ENCODE data around the gene USP54.
"Not testable (repeated sequence)": the region's sequence is repeated elsewhere in the genome, so short reads cannot be mapped to it uniquely, and the experiment has no call there.

The USP54 gene, protein sequence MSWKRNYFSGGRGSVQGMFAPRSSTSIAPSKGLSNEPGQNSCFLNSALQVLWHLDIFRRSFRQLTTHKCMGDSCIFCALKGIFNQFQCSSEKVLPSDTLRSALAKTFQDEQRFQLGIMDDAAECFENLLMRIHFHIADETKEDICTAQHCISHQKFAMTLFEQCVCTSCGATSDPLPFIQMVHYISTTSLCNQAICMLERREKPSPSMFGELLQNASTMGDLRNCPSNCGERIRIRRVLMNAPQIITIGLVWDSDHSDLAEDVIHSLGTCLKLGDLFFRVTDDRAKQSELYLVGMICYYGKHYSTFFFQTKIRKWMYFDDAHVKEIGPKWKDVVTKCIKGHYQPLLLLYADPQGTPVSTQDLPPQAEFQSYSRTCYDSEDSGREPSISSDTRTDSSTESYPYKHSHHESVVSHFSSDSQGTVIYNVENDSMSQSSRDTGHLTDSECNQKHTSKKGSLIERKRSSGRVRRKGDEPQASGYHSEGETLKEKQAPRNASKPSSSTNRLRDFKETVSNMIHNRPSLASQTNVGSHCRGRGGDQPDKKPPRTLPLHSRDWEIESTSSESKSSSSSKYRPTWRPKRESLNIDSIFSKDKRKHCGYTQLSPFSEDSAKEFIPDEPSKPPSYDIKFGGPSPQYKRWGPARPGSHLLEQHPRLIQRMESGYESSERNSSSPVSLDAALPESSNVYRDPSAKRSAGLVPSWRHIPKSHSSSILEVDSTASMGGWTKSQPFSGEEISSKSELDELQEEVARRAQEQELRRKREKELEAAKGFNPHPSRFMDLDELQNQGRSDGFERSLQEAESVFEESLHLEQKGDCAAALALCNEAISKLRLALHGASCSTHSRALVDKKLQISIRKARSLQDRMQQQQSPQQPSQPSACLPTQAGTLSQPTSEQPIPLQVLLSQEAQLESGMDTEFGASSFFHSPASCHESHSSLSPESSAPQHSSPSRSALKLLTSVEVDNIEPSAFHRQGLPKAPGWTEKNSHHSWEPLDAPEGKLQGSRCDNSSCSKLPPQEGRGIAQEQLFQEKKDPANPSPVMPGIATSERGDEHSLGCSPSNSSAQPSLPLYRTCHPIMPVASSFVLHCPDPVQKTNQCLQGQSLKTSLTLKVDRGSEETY (N-terminal part only)

DNA sequence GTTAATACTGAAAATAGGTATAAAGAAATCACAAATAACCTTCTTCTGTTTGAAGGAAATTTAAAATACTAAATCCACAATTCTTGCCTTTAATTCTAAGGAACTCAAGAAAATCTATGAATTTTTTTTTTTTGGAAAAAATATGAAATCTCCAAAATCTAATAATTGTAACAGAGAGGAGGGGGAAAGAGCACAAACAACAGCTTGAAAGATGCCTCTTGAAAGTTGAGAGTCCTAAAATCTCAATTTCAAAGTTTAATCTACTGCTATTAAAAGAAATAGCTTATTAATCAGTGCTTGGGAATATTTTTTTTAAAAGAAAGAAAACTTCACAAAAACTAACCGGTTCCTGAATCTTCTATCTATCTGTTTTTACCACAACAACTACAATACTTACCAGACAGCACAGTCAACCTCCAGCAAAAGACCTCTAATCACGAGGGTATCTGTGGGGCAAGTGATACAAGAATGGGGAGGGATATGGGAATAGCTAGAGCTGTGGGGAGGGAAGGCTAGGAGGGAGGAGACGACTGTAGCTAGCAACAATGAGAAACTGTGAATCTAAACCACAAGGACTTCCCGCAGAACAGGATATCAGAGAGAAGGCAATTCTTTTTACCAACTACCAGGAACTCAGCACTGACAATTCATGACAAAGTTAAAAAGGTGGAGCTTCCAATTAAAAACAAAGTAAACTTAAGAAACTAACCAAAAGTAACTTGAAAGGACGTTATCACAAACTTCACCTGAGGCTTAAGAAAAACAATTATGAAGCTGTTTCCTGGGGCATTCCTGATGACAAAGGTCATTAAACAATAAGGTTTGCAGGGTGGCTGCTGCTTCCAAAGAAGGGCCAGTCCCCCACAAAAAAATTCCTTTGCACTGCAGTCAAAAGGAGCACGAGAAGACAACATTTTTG lies at the start of gene USP54:
Gene USP54 (minus strand): TSS at position 462 of the 919 bp plus-strand sequence. CDS start 15,684 bp downstream, outside the sequence.
- peak; percentile 64 for DNase-seq

DNA sequence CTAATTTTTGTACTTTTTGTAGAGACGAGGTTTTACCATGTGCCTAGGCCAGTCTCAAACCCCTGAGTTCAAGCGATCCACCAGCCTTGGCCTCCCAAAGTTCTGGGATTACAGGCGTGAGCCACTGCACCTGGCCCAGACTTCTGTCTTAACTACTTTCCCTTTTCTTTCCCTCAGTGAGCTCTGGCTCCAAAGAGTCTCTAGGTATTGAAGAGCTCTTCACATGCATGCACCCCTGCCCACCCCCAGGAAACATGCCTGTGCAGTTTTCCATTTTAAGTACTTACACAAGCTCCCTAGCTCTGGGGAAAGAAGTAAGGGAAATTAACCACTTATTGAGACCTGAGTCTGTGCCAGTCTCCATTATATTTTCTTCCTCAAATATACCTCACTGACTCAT lies 48.1 kb upstream of the USP54 start:
- no peak for DNase-seq

More for the DNA sequence above, at the start of gene USP54:
- in situ Hi-C loops (cut with MboI; ENCODE audit: low pct_unique_long_range_greater_than_20kb, low sequenced_read_pairs) = no loop called here

DNA sequence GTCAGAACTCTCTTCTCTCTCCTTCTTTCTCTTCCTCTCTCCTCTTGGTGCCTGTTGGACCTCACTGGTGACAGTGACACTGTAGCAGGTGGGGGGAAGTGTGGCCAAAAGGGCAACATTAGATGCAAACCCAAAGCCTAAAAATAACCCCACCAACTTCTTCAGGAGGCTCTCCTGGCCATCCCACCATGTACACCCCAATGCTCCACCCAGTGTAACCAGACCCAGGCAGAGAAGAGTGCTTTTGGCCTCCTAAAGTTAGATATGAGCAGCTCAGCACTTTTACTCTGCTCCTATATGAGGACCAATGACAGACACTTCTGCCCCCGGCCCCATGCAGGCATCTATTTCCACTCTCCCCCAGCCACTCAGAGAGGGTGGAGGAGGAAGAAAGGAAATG lies 44.6 kb upstream of the USP54 start:
- in situ Hi-C loops (cut with MboI; ENCODE audit: low pct_unique_long_range_greater_than_20kb, low sequenced_read_pairs) = loop anchor here (25.0 kb wide), 1 partner anchor 98 kb away; no protein-coding TSS in a partner anchor
- DNase-seq = no peak

More for the DNA sequence above, 48.1 kb upstream of the USP54 start:
- in situ Hi-C loops (cut with MboI; ENCODE audit: low pct_unique_long_range_greater_than_20kb, low sequenced_read_pairs) = loop anchor here (25.0 kb wide), 1 partner anchor 102 kb away; no protein-coding TSS in a partner anchor

DNA sequence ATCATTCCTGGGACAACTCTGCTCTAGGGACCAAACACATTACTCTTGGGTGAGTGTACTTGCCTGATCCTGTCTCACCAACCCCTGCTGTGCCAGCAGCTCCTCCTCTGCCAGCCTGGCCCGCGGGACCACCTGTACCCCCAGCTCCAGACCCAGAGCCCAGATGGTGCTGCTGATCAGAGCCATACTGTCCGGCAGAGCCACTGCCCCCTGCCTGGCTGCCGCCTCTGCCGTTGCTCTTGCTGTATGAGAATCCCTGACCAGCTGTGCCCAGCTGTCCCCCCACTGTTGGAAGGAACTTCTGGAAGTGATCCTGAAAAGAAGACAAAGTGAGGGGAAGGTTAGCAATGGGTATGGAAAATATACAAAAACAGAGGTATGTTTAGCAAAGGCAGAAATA lies 43.3 kb upstream of the USP54 start:
- in situ Hi-C loops (cut with MboI; ENCODE audit: low pct_unique_long_range_greater_than_20kb, low sequenced_read_pairs) = loop anchor here (25.0 kb wide), 1 partner anchor 97 kb away; no protein-coding TSS in a partner anchor
- no peak for DNase-seq

DNA sequence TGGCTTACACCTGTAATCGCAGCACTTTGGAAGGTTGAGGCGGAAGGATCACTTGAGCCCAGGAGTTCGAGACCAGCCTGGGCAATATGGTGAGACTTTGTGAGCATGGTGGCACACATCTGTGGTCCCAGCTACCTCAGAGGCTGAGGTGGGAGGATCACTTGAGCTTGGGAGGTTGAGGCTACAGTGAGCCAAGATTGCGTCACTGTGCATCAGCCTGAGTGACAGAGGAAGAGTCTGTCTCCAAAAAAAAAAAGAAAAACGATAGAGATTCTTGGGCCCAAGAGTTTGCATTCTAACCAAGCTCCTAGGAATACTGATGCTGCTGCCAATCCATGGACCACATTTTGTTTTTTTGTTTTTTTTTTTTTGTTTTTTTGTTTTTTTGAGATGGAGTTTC lies 38.0 kb upstream of the USP54 start:
- in situ Hi-C loops (cut with MboI; ENCODE audit: low pct_unique_long_range_greater_than_20kb, low sequenced_read_pairs) = loop anchor here (25.0 kb wide), 1 partner anchor 92 kb away; no protein-coding TSS in a partner anchor

DNA sequence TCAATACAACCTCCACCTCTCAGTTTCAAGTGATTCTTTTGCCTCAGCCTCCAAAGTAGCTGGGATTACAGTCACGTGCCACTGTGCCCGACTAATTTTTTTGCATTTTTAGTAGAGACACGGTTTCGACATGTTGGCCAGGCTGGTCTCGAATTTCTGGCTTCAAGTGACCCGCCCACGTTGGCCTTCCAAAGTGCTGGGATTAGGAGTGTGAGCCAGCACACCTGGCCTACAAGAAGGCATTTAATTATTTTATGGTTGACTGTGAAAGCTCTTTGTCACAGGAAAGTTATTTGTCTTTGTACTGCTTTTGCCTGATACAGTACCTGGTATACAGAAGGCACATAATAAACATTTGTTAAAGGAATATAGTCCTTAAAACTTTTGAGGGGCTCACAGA lies 37.3 kb upstream of the USP54 start:
- in situ Hi-C loops (cut with MboI; ENCODE audit: low pct_unique_long_range_greater_than_20kb, low sequenced_read_pairs) = loop anchor here (25.0 kb wide), 1 partner anchor 91 kb away; no protein-coding TSS in a partner anchor
- no peak for DNase-seq

More for the DNA sequence above, 38.0 kb upstream of the USP54 start:
- DNase-seq = no peak

DNA sequence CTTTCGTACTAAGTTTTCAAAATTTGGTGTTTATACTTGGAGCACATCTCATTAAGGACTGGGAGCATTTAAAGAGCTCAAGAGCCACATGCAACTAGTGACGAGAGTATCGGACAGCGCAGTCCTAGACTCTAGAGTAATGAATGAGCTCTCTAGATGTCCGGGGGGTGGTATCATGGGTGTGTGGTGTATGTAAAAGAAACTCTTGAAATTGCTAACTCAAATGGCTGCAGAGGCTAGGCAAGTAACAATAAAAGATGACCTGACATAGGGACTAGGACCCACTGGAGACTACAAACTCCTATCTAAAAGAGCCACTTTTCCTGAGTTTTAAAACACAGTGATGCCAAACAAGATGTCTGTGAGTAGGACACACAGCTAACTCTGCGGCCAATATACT lies 36.2 kb upstream of the USP54 start:
- in situ Hi-C loops (cut with MboI; ENCODE audit: low pct_unique_long_range_greater_than_20kb, low sequenced_read_pairs) = loop anchor here (25.0 kb wide), 1 partner anchor 90 kb away; no protein-coding TSS in a partner anchor
- no peak for DNase-seq

DNA sequence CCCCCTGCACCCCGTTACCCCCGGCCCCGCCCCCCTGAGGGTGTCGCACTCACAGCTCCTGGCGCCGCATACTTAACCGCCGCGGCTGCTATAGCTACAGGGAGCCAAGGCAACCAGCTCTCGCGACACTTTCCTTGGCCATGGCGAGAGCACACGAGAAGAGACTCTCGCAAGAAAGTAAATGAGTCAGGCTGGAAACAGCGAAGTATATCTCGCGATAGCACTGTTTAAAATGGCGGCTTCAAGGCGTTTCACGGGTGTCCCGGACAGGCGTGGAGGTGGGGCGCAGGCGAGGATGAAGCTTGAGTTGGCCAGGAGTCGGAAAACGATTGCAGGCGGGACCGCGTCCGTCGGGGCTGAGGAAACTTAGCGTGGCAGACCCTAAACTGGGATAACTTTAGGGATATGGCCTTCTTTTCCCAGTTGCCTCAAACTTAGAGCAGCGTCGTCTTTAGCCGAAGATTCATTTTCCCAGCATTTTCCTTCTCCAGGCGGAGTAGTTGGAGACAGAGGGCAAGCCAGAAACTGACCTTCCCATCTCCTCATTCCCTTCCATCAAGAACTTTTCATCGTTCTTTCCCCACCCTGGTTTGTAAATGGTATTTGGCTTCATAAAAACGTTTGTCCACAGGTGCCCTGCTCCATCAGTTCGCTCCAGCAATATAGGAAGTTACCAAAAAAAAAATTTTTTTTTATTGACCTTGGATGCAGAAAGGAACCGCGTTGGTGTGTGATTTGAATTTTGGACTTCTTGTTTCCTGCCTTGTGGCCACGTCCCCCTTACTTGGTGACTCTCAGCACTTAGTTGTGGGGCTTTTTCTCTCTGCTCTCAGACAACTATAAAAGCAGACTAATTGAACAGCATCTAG lies 35.0 kb upstream of the USP54 start:
- in situ Hi-C loops (cut with MboI; ENCODE audit: low pct_unique_long_range_greater_than_20kb, low sequenced_read_pairs) = loop anchor here (25.0 kb wide), 1 partner anchor 89 kb away; no protein-coding TSS in a partner anchor
- DNase-seq = peak; percentile 92

DNA sequence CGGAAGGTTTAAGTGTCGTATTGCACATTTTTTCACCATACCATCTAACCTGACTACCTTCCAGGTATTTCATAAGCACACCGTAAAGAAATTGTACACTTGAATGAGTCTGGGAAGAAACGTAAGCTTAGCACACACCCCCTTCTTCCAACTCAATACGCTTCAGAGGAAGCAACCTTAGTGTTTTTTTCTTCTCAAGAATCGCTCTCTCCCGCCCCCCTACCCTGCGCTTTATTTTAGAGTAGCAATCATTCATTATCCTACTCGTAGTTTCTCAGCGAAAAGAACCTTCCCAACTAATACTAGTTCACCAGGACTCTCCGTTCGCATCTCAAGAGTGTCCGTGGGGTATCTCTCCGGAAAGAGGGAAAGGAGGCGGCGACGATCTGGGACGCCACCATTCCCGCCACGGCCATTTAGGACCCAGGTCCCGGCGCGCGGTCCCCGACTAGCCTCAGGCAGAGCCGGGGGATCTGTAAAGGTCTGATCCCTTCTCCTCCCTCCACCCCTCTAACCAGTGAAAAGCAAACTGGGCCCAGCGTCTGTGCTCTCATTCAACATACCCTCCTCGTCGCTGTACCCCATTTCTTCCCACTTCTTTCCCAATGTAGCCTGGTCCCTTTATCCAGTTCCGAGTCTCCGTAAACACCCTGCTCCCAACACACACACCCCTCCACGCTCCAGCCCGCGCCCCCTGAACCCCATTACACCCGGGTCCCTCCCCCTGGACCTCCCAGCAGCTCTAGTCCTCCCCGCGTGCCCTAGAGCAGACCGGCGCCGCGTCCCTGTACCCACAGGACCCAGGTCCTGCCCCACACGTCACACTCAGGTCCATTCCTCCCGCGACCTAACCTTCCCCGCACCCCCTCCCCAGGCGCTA lies 34.1 kb upstream of the USP54 start:
- peak; percentile 37 for DNase-seq

DNA sequence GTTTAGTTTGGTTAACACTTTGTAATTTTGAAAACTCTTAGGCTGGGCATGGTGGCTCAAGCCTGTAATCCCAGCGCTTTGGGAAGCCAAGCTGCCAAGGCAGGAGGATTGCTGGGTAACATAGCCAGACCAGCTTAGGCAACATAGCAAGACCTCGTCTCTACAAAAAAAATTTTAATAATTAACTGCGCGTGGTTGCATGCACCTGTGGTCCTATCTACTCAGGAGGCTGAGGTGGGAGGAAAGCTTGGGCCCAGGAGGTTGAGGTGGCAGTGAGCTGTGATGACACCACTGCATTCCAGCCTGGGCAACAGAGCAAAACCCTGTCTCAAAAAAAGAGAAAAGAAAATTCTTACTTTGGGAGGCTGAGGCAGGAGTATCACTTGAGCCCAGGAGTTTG lies 31.9 kb upstream of the USP54 start:
- DNase-seq = no peak
- in situ Hi-C loops (cut with MboI; ENCODE audit: low pct_unique_long_range_greater_than_20kb, low sequenced_read_pairs) = no loop called here

More for the DNA sequence above, 34.1 kb upstream of the USP54 start:
- in situ Hi-C loops (cut with MboI; ENCODE audit: low pct_unique_long_range_greater_than_20kb, low sequenced_read_pairs) = loop anchor here (25.0 kb wide), 1 partner anchor 88 kb away; no protein-coding TSS in a partner anchor

DNA sequence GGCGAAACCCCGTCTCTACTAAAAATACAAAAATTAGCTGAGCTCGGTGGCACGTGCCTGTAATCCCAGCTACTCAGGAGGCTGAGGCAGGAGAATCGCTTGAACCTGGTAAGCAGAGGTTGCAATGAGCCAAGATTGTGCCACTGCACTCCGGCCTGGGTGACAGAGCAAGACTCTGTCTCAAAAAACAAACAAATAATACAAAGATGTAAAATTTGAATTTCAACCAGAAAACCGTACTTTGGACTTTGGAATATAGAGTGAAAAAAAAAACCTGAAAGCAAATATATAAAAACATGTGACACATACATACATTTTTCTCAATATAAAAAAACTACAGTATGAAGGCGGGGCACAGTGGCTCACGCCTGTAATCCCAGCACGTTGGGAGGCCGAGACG lies 29.8 kb upstream of the USP54 start:
- in situ Hi-C loops (cut with MboI; ENCODE audit: low pct_unique_long_range_greater_than_20kb, low sequenced_read_pairs); DNase-seq: not testable (repeated sequence)

DNA sequence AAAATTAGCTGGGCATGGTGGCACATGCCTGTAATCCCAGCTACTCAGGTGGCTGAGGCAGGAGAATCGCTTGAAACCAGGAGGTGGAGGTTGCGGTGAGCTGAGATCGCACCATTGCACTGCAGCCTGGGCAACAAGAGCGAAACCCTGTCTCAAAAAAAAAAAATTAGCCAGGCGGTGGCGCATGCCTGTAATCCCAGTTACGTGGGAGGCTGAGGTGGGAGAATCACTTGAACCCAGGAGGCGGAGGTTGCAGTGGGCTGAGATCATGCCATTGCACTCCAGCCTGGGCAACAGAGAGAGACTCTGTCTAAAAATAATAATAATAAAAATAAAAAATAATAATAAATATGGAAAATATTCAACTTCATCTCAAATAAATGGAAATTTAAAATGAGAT lies 26.0 kb upstream of the USP54 start:
- in situ Hi-C loops (cut with MboI; ENCODE audit: low pct_unique_long_range_greater_than_20kb, low sequenced_read_pairs); DNase-seq: not testable (repeated sequence)

DNA sequence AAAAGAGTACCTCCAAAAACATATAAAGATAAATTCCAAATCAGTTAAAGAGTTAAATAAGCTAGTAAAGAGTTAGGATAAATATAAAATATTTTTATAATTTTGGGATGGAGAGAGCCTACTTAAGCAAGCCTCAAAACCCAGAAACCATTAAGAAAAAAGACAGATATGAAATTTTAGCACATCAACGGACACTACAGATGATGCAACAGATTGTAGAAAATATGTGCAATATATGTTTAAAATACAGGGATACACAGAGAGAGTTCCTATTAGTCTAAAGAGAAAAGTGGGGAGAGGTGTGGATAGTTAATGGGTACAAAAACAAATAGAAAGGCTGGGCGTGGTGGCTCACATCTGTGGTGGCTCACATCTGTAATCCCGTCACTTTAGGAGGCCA lies 23.6 kb upstream of the USP54 start:
- in situ Hi-C loops (cut with MboI; ENCODE audit: low pct_unique_long_range_greater_than_20kb, low sequenced_read_pairs) = no loop called here
- no peak for DNase-seq

DNA sequence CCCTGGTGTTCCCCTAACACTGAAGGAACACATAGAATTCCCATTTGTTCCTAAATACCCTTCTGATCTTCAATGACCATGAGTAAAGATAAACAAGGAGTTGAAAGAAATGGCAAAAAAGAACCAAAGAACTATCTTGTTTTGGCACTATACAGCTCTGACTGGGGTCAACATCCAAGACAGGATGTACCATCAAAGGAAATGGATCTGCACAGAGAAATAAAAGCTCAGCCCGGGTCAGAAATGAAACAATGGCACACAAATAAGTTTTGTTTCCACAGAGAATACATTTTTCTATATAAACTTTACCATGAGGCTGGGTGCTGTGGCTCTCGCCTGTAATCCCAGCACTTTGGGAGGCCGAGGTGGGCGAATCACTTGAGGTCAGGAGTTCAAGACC lies 18.0 kb upstream of the USP54 start:
- in situ Hi-C loops (cut with MboI; ENCODE audit: low pct_unique_long_range_greater_than_20kb, low sequenced_read_pairs) = no loop called here
- no peak for DNase-seq

DNA sequence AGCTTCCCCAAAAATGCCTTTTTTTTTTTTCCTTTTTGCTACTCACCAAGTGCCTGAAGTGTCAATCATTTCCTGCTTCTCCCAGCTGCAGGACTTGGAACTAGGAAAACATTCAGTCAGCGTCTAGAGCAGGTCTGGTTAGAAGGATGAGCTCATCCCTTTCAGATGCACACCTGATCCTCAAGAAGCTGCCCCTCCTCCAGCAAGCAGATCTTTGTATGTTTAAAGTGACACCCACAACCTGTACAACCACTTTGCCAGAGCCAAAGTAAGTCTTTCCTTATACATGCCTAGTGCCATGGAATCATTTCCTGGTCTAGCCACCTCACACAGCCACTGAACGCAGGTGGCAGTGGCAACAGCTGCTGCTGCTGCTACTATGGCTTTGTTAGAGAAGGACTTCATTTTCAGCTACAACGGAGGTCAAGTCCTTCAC lies 10.4 kb upstream of the USP54 start:
- in situ Hi-C loops (cut with MboI; ENCODE audit: low pct_unique_long_range_greater_than_20kb, low sequenced_read_pairs) = no loop called here
- no peak for DNase-seq

DNA sequence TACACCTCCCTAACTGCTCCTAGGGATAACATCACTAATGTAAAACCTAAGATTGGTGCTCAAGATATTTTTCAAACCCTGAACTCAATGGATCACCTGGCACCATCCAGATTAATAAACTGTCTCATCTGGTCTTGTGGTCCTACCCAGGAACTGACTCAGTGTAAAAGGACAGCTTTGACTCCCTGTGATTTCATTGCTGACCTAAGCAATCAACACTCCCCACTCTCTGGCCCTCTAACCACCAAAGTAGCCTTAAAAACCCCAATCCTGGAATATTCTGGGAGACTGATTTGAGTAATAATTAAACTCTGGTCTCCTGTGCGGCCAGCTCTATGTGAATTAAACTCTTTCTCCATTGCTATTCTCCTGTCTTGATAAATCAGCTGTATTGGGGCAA lies 6.2 kb upstream of the USP54 start:
- DNase-seq = no peak

More for the DNA sequence above, 6.2 kb upstream of the USP54 start:
- in situ Hi-C loops (cut with MboI; ENCODE audit: low pct_unique_long_range_greater_than_20kb, low sequenced_read_pairs) = no loop called here
